Measurements from ENCODE around the gene FAM174B.
"Not testable (repeated sequence)": the region's sequence is repeated elsewhere in the genome, so short reads cannot be mapped to it uniquely, and the experiment has no call there.

The FAM174B gene

GRCh38 chr15:92617549-92618520 lies 37.7 kb downstream of the FAM174B start:
- no peak for DNase-seq (ENCODE audit: low read depth in 2 of 2)

GRCh38 chr15:92616621-92617548 lies 38.7 kb downstream of the FAM174B start:
- DNase-seq (ENCODE audit: low read depth in 2 of 2), result no peak

GRCh38 chr15:92614791-92615785 lies 40.5 kb downstream of the FAM174B start:
- DNase-seq (ENCODE audit: low read depth in 2 of 2), result no peak

DNA sequence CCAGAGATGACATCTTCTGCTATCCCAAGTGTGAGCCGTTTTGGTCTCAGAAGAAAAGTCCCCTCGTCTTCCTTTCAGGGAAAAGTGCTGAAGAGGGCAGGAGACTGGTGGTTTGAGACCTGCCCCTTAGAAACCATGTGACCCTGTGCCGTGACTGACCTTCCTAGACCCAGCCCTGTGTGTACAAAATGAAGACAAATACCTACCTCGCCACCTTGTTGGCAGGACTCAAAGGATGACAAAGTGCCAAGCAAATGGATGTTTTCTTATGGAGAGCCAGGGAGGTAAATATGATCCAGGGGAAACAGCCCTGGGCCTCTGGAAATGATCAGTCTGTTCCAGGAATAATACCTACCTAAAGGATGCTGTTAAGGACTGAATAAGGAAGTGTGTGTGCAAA lies 41.3 kb downstream of the FAM174B start:
- no peak for DNase-seq (ENCODE audit: low read depth in 2 of 2)

DNA sequence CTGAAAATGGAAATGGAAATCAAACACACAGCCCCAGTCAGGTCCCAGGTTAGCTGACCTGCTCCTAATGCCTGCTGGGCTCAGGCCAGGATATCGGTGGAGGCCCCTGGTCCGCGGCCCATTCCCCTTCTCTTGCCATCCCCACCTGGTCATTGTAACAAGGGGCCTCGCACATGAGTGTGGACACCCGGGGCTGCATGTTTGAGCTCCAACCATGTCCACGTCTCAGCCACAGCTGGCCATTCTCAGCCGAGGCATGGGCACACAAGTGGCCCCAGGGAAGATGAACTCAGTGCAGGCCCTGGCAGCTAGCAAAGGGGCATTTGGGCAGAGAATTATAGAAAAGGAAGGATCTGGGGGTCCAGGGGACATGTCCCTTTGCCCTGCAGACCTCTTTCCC lies 41.7 kb downstream of the FAM174B start:
- DNase-seq (ENCODE audit: low read depth in 2 of 2), result no peak

- no peak for DNase-seq (ENCODE audit: low read depth in 2 of 2)
These were observed 42.7 kb downstream of the FAM174B start for GRCh38 chr15:92612891-92613290.

GRCh38 chr15:92611995-92612745 lies 43.4 kb downstream of the FAM174B start:
- no peak for DNase-seq (ENCODE audit: low read depth in 2 of 2)

GRCh38 chr15:92611150-92611549 lies 44.4 kb downstream of the FAM174B start:
- DNase-seq (ENCODE audit: low read depth in 2 of 2), result no peak

DNA sequence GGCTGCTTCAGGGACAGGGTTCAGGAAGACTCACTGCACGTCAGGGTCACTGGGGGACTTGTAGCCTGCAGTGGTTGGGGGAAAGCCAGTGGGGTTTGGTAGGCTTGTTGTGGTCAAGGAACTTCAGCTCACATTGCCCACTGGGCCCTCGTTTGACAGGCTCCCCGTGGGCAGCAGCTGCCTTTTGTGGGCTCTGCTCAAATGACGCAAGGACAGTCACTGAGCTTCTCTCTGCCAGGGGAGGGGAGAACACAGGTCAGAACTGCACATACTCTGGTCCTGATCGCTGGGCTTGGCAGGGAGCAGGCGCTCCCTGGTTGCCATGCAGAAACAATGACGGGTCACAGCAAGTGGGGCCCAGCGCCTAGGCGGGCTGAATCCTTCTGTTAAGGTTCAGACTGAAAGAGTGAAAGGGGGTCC lies 45.5 kb downstream of the FAM174B start:
- DNase-seq (ENCODE audit: low read depth in 2 of 2), result no peak

DNA sequence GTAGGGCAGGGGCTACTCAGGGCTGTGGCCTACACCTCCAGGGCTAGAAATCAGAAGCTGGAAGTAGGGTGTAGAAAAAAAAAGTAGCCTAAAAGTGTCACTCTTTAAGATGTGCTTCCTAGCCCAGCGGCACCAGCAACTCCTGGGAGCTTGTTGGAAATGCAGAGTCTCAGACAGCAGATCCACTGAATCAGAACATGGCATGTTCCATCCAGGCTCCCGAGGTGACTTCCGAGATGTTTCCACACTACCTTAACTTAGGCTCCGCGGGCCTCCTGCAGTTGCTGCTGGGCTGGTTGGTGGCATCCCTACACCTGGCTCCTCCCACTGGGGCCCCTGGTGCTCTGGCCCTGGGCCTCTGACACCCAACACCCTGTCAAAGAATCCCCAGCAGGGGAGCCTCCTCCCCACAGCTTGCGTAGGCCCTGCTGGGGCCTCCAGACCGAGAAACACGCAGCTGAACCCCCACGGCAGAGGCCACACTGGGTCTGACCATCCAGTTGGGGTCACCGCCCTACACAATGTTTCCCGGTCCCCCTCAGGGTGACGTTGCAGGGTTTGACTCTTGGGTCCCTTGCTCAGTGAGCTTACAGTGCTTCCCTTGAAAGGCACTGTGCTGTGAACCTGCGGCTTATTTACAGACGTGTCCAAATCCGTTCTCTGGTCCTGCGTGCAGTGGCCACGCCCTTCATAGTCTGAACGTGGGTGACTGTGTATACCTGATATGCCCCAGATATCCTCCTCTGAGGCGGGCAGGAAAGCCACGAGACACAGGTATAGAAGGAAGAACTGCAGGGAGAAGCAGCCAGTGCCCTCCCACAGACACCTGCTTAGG lies 46.5 kb downstream of the FAM174B start:
- no peak for DNase-seq (ENCODE audit: low read depth in 2 of 2)

DNA sequence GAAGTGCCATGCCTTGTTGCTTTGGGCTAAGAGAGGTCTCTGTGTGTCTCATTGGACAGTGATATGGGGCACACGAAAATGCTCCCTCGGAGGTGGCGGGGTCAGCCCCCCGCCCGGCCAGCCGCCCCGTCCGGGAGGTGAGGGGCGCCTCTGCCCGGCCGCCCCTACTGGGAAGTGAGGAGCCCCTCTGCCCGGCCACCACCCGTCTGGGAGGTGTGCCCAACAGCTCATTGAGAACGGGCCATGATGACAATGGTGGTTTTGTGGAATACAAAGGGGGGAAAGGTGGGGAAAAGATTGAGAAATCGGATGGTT lies 48.8 kb downstream of the FAM174B start:
- DNase-seq (ENCODE audit: low read depth in 2 of 2), result not testable (repeated sequence)

DNA sequence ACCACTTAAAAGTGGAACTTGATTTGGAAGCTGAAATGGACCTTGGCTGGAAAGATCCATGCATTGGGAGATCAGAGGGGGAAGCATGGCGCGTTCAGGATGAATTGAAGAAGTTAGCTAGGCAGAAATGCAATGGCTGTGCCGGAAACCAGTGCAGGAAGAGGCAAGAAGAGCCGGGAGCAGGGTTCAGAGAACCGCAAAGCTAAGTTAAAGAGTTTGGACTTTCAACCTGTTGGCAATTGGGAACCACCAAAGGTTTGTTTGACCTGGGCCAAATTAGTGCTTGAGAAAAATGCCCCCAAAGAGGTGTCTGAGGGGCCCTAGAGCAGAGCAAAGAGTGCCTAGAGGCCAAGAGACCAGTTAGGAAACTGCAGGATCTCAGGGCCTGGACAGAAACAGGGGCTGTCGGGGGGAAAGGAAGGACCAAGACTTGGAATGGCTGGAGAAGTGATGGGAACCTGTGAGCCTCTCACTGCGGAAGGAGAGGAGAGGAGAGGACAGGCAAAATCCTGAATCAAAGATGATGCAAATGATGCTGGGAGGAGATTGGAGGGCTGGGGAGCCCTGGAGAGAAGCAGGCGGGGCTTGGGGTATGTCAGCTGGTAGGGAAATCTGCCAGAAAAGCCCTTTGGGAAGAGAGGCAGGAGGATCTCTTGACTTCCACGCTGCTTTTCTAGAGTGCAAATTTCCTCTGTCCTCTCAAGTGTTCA lies 49.3 kb downstream of the FAM174B start:
- no peak for DNase-seq (ENCODE audit: low read depth in 2 of 2)

GRCh38 chr15:92605225-92605944 lies 50.2 kb downstream of the FAM174B start:
- DNase-seq (ENCODE audit: low read depth in 2 of 2), result no peak

GRCh38 chr15:92603743-92604470 lies 51.7 kb downstream of the FAM174B start:
- DNase-seq (ENCODE audit: low read depth in 2 of 2), result no peak

DNA sequence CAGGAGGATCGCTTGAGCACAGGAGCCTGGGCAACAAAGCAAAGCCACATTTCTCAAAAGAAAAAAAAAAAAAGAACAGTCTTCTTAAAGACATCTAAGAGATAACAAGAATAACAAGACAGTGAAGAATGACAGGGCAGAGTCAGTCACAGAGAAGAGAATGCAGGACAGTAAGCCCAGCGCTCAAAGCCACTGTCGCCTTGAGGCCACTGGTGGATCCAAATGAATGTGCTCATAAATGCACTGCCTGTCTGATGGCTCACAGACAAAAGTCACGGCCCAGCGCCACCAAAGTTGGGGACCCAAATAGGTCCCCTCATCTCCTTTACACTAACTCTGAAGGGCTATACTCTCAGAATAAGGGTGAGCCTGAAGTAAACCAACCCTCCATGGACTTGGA lies 52.3 kb downstream of the FAM174B start:
- no peak for DNase-seq (ENCODE audit: low read depth in 2 of 2)

DNA sequence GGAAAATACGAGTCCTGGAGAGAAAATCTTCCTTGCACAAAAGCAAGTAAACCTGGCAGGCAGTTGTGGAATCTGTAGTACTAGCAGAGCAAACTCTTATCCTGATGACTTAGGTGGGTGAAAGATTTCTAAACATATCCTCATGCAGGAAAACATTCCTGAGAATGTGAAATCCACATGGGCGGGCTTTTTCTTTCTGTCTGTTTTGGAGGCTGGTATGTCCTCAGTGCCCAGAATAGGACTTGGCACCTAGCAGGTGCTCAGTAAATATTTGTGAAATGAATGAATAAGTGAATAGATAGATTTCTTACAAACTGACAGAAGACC lies 53.3 kb downstream of the FAM174B start:
- no peak for DNase-seq (ENCODE audit: low read depth in 2 of 2)

GRCh38 chr15:92601592-92602266 lies 53.8 kb downstream of the FAM174B start:
- no peak for DNase-seq (ENCODE audit: low read depth in 2 of 2)

Measured in stimulated activated CD8-positive, alpha-beta memory T cell treated with anti-CD3 and anti-CD28 coated beads, Interleukin-15, amount 100 ng/mL, for 4 hours (primary cell).